NT2/D1 (cell line): ENCODE results near the gene ETV3.
A peak's percentile ranks its signal among the peaks of the same experiment; 100 is the strongest.

ENCODE experiments used
- DNase-seq: peaks from one replicate; pipeline ENCODE4 v3.0.0-alpha.2; 2011; ENCODE audit warnings: low read depth, low spot score
- H3K27me3 ChIP-seq: 2 replicates; pipeline ENCODE4 v1.6.0; 2011; ENCODE audit warnings: mild to moderate bottlenecking; ENCODE audit not compliant: insufficient read length, insufficient read depth
- H3K36me3 ChIP-seq: 2 replicates; pipeline ENCODE4 v1.6.1; 2011; ENCODE audit warnings: mild to moderate bottlenecking, low read length, mixed read lengths; ENCODE audit not compliant: insufficient read depth, insufficient read length
- H3K4me1 ChIP-seq: 2 replicates; pipeline ENCODE4 v1.5.1; 2011; ENCODE audit not compliant: insufficient read depth, insufficient read length
- H3K4me3 ChIP-seq: 2 replicates; pipeline ENCODE4 v1.5.1; 2011; ENCODE audit warnings: low read depth; ENCODE audit not compliant: insufficient read length
- H3K9ac ChIP-seq: 2 replicates; pipeline ENCODE4 v1.6.0; 2011; ENCODE audit warnings: low read depth; ENCODE audit not compliant: insufficient read length
- H3K9me3 ChIP-seq: 2 replicates; pipeline ENCODE4 v1.5.1; 2011; ENCODE audit warnings: mild to moderate bottlenecking, low read length; ENCODE audit not compliant: insufficient read depth
- SUZ12 ChIP-seq: IDR thresholded peaks from 2 replicates; pipeline ENCODE4 v1.6.1; 2011; ENCODE audit not compliant: insufficient read length, insufficient read depth; ENCODE audit errors: extremely low read depth
- YY1 ChIP-seq: IDR thresholded peaks from 2 replicates; pipeline ENCODE4 v1.6.1; 2011; ENCODE audit not compliant: insufficient read length, insufficient read depth
- ZNF274 ChIP-seq: IDR thresholded peaks from 2 replicates; pipeline ENCODE4 v1.6.1; 2011; ENCODE audit warnings: mild to moderate bottlenecking, low read depth, low read length

Gene ETV3

DNA sequence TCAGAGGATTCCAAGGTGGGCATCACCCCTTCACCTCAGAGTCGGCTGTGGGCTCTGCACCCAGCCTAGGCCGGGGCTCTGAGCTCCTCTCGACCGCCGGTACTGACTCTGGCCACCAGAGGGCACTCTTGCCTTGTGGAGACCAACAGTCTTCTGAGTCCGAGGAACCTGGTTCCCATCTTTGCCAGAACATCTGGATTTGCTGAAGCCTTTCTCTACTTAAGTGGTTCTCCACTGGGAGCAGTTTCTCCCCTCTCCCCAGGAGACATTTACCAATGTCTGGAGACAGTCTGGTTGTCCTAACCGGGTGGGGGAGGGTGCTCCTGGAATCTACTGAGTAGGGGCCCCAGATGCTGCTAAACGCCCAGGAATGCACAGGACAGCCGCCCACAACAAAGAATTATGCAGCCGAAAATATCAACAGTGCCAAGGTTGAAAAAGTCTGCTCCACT is 48.0 kb downstream of the ETV3 start:
- Histone ChIP-seq H3K27me3 (peaks cover 5% of the 10 kb centered on the region), H3K4me3 (no peak overlapping the region), H3K9me3 (no peaks in the 10 kb centered on the region), H3K4me1 (peaks cover 10% of the 10 kb centered on the region), H3K9ac (no peak overlapping the region), H3K36me3 (no peaks in the 10 kb centered on the region)
- DNase-seq, result peak; percentile 91
- TF ChIP-seq YY1 (no peak), ZNF274 (no peak), SUZ12 (no peak)

DNA sequence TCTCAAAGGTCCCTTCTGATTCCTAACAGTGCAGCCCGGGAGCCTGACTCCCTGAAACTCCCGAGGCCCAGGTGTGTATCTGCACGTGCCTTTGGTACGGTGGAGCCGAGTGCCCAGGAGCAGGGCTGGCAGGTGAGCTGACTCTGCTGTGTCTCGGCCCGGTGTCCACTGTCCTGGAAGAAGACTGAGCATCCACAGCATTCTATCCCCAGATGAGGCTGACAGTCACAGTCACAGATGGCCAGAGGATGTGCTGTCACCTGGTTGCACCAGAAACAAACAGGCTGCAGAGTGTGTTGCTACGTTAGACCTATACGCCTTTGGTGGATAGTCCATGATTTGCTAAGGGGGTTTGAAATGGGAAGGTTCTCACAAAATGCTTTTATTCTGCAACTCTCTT is 48.4 kb downstream of the ETV3 start:
- H3K4me3 ChIP-seq, result no peak overlapping the region
- TF ChIP-seq SUZ12 (no peak), ZNF274 (no peak), YY1 (no peak)

DNA sequence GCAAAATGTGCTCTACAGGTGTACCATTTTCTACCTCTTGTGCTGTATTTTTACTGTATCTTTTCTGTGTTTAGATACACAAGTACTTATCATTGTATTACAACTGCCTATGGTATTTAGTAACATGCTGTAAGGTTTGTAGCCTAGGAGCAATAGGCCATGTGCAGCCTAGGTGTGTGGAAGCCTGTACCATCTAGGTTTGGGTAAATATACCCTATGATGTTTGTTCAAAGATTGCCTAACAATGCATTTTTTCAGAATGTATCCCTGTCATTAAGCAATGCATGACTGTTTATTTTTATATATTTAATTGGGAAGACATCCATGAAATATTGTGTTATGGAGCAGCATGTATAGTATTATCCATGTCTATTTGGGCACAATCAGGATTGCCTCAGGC is 49.6 kb downstream of the ETV3 start:
- no peaks in the 10 kb centered on the region for H3K9me3 ChIP-seq
- no peak overlapping the region for H3K9ac ChIP-seq
- H3K36me3 ChIP-seq, result no peaks in the 10 kb centered on the region
- H3K27me3 ChIP-seq, result peaks cover 5% of the 10 kb centered on the region
- no peak overlapping the region for H3K4me3 ChIP-seq
- H3K4me1 ChIP-seq, result peaks cover 10% of the 10 kb centered on the region
- no peak for TF ChIP-seq YY1
- TF ChIP-seq SUZ12, result no peak
- TF ChIP-seq ZNF274, result no peak
- DNase-seq, result no peak

More for the DNA sequence above, 48.4 kb downstream of the ETV3 start:
- no peaks in the 10 kb centered on the region for H3K36me3 ChIP-seq
- H3K9ac ChIP-seq, result no peak overlapping the region
- no peak for DNase-seq
- peaks cover 5% of the 10 kb centered on the region for H3K27me3 ChIP-seq
- H3K9me3 ChIP-seq, result no peaks in the 10 kb centered on the region
- H3K4me1 ChIP-seq, result peaks cover 10% of the 10 kb centered on the region

DNA sequence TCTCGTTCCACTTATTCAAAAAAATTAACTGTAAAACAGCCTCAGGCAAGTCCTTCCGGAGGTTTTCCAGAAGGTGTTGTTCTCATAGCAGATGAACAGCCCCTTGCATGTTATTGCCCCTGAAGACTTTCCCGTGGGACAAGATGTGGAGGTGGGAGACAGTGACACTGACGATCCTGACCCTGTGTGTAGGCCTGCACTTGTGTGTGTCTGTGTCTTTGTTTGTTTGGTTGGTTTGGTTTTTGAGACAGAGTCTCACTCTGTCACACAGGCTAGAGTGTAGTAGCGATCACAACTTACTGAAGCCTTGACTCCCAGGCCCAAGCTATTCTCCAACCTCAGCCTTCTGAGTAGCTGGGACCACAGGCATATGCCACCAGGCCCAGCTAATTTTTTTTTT is 51.2 kb downstream of the ETV3 start:
- Histone ChIP-seq H3K9ac (no peak overlapping the region), H3K4me1 (peaks cover 8% of the 10 kb centered on the region), H3K27me3 (peaks cover 5% of the 10 kb centered on the region), H3K4me3 (no peak overlapping the region), H3K36me3 (no peaks in the 10 kb centered on the region), H3K9me3 (no peaks in the 10 kb centered on the region)
- TF ChIP-seq ZNF274 (no peak), SUZ12 (no peak), YY1 (no peak)
- no peak for DNase-seq

DNA sequence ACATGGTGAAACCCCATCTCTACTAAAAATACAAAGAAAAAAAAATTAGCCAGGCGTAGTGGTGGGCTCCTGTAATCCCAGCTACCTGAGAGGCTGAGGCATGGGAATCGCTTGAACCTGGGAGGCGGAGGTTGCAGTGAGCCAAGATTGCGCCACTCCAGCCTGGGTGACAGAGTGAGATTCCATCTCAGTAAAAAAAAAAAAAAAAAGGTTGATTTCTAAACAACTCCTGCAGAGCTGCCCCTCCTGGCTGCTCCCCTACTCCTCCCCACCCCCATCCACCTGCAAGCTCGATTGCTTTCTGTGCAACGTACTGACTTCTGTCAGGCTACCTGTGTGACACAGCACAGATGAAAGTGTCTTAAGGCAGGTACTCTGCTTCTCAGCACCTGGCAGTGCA is 51.9 kb downstream of the ETV3 start:
- DNase-seq, result no peak
- Histone ChIP-seq H3K4me1 (peaks cover 8% of the 10 kb centered on the region), H3K27me3 (peaks cover 3% of the 10 kb centered on the region), H3K4me3 (no peak overlapping the region), H3K36me3 (no peaks in the 10 kb centered on the region), H3K9me3 (no peaks in the 10 kb centered on the region), H3K9ac (no peak overlapping the region)
- no peak for TF ChIP-seq SUZ12
- TF ChIP-seq YY1, result no peak
- no peak for TF ChIP-seq ZNF274

DNA sequence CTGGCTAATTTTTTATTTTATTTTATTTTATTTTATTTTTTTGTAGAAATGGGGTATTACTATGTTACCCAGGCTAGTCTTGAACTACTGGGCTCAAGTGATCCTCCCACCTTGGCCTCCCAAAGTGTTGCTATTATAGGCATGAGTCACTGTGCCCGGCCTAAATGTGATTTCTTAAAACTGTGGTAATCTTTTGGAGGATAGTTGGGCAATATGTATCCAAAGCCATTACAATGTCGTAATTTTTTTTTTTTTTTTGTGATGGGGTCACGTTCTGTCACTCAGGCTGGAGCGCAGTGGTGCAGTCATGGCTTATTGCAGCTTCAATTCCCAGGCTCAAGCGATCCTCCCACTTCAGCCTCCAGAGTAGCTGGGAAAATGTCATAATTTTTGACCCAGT is 52.8 kb downstream of the ETV3 start:
- no peaks in the 10 kb centered on the region for H3K27me3 ChIP-seq
- H3K4me3 ChIP-seq, result no peak overlapping the region
- no peaks in the 10 kb centered on the region for H3K36me3 ChIP-seq
- H3K9me3 ChIP-seq, result no peaks in the 10 kb centered on the region
- TF ChIP-seq YY1, result no peak
- TF ChIP-seq ZNF274, result no peak
- no peak for TF ChIP-seq SUZ12
- no peak overlapping the region for H3K9ac ChIP-seq
- H3K4me1 ChIP-seq, result peaks cover 3% of the 10 kb centered on the region
- DNase-seq, result no peak

DNA sequence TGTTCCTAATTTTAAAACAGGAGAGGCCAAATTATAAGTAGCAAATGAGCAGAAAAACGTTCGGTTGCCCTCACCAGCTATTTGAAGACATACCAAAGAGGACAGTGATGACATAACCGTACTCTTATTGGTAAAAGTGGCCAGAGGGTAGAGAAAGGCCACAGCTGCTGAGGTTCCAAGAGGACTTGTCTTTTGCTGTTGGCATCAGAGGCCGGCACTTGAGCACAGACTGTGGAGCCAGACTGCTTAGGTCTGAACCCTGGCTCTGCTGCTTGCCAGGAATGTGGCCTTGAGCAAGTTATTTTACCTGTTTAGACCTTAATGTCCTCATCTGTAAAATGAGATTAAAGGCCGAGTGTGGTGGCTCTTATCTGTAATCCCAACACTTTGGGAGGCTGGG is 53.5 kb downstream of the ETV3 start:
- Histone ChIP-seq H3K27me3 (no peaks in the 10 kb centered on the region), H3K9me3 (no peaks in the 10 kb centered on the region), H3K4me1 (peaks cover 1% of the 10 kb centered on the region), H3K9ac (no peak overlapping the region), H3K4me3 (no peak overlapping the region), H3K36me3 (no peaks in the 10 kb centered on the region)
- no peak for DNase-seq
- TF ChIP-seq SUZ12 (no peak), ZNF274 (no peak), YY1 (no peak)
